IPS DF 6.9 (cell line): ENCODE measurements around the gene EFNA4.

Source experiments
- DNase-seq: peaks from one replicate; pipeline ENCODE4 v3.0.0-alpha.2; 2013; ENCODE audit warnings: low read depth, low spot score
- H3K27ac ChIP-seq: one replicate; pipeline ENCODE4 v1.5.1; 2013; ENCODE audit warnings: low read length, control low read depth
- H3K27me3 ChIP-seq: 2 replicates; pipeline ENCODE4 v1.6.1; 2013; ENCODE audit warnings: mild to moderate bottlenecking, low read length; ENCODE audit not compliant: control insufficient read depth, insufficient read depth
- H3K36me3 ChIP-seq: 2 replicates; pipeline ENCODE4 v1.6.1; 2013; ENCODE audit warnings: low read length; ENCODE audit not compliant: control insufficient read depth, insufficient read depth
- H3K4me1 ChIP-seq: 2 replicates; pipeline ENCODE4 v1.6.1; 2013; ENCODE audit warnings: low read length; ENCODE audit not compliant: control insufficient read depth, insufficient read depth
- H3K4me3 ChIP-seq: 2 replicates; pipeline ENCODE4 v1.5.1; 2013; ENCODE audit warnings: mild to moderate bottlenecking, low read length
- H3K9me3 ChIP-seq: 2 replicates; pipeline ENCODE4 v1.6.1; 2013; ENCODE audit warnings: low read length, inconsistent platforms; ENCODE audit not compliant: control insufficient read depth, insufficient read depth
- WGBS: extraction: QIAGEN DNeasy Blood & Tissue Kit; methylation state at CpG from one replicate; pipeline ENCODE4 v1.1.7; 2013; ENCODE audit warnings: mixed read lengths, missing lambda C conversion rate; ENCODE audit not compliant: insufficient read length, insufficient coverage; 5-methylcytosine and 5-hydroxymethylcytosine counted together

The EFNA4 gene

GRCh38 chr1:155063550-155064110, at the start of gene EFNA4:
Gene EFNA4 (plus strand): TSS chr1:155063740. CDS start chr1:155063824, 84 bp downstream.
- Histone ChIP-seq H3K27ac (no peak within 1 kb of the TSS), H3K9me3 (no peaks in the 10 kb centered on the region), H3K27me3 (no peaks in the 10 kb centered on the region), H3K4me3 (peak within 1 kb of the TSS; percentile 97), H3K36me3 (peaks cover 4% of the 10 kb centered on the region; the same call in 1 of the 2 replicates), H3K4me1 (peaks cover 5% of the 10 kb centered on the region)
- no CpG with 5 or more reads among the region's 57 CpGs for WGBS
- no peak for DNase-seq

GRCh38 chr1:155014709-155015508, 48.6 kb upstream of the EFNA4 start:
- peaks cover 5% of the 10 kb centered on the region for H3K4me1 ChIP-seq
- peaks cover 9% of the 10 kb centered on the region; the same call in 1 of the 2 replicates for H3K36me3 ChIP-seq
- no peak overlapping the region for H3K27ac ChIP-seq
- no peak for DNase-seq
- H3K4me3 ChIP-seq = no peak overlapping the region
- no peaks in the 10 kb centered on the region for H3K9me3 ChIP-seq
- H3K27me3 ChIP-seq = no peaks in the 10 kb centered on the region
- WGBS = no CpG with 5 or more reads among the region's 31 CpGs

- Histone ChIP-seq H3K27ac (no peak overlapping the region), H3K4me3 (no peak overlapping the region), H3K36me3 (peaks cover 9% of the 10 kb centered on the region; the same call in 1 of the 2 replicates), H3K4me1 (peaks cover 4% of the 10 kb centered on the region), H3K27me3 (no peaks in the 10 kb centered on the region), H3K9me3 (no peaks in the 10 kb centered on the region)
- no peak for DNase-seq
- WGBS = no CpG with 5 or more reads among the region's 16 CpGs
These were observed 47.9 kb upstream of the EFNA4 start for GRCh38 chr1:155015527-155016230.

- Histone ChIP-seq H3K27me3 (no peaks in the 10 kb centered on the region), H3K4me3 (no peak overlapping the region), H3K27ac (no peak overlapping the region)
These were observed 47.2 kb upstream of the EFNA4 start for GRCh38 chr1:155016231-155016831.

GRCh38 chr1:155017041-155017945, 46.2 kb upstream of the EFNA4 start:
- H3K36me3 ChIP-seq = peaks cover 9% of the 10 kb centered on the region; the same call in 1 of the 2 replicates
- no peaks in the 10 kb centered on the region for H3K9me3 ChIP-seq
- peaks cover 2% of the 10 kb centered on the region for H3K4me1 ChIP-seq
- no CpG with 5 or more reads among the region's 49 CpGs for WGBS
- H3K4me3 ChIP-seq = peak overlapping the region; percentile 53; the same call in 1 of the 2 replicates
- no peaks in the 10 kb centered on the region for H3K27me3 ChIP-seq
- H3K27ac ChIP-seq = no peak overlapping the region
- peak; percentile 77 for DNase-seq

More at GRCh38 chr1:155016231-155016831, 47.2 kb upstream of the EFNA4 start:
- no peak for DNase-seq
- no CpG with 5 or more reads among the region's 26 CpGs for WGBS
- Histone ChIP-seq H3K9me3 (no peaks in the 10 kb centered on the region), H3K4me1 (peaks cover 4% of the 10 kb centered on the region), H3K36me3 (peaks cover 9% of the 10 kb centered on the region; the same call in 1 of the 2 replicates)

- Histone ChIP-seq H3K36me3 (peaks cover 9% of the 10 kb centered on the region; the same call in 1 of the 2 replicates), H3K4me3 (no peak overlapping the region; the same call in 1 of the 2 replicates), H3K9me3 (no peaks in the 10 kb centered on the region), H3K27me3 (no peaks in the 10 kb centered on the region), H3K27ac (no peak overlapping the region), H3K4me1 (peaks cover 2% of the 10 kb centered on the region)
- WGBS = no CpG with 5 or more reads among the region's 6 CpGs
- no peak for DNase-seq
These were observed 45.6 kb upstream of the EFNA4 start for GRCh38 chr1:155017946-155018316.

- WGBS = no CpG with 5 or more reads among the region's 8 CpGs
- Histone ChIP-seq H3K27me3 (no peaks in the 10 kb centered on the region), H3K27ac (no peak overlapping the region)
These were observed 44.8 kb upstream of the EFNA4 start for GRCh38 chr1:155018617-155019348.

GRCh38 chr1:155019377-155020245, 43.9 kb upstream of the EFNA4 start:
- H3K27me3 ChIP-seq = no peaks in the 10 kb centered on the region
- H3K4me3 ChIP-seq = no peak overlapping the region
- WGBS = no CpG with 5 or more reads among the region's 11 CpGs
- no peak for DNase-seq
- no peak overlapping the region for H3K27ac ChIP-seq
- H3K4me1 ChIP-seq = peaks cover 2% of the 10 kb centered on the region
- no peaks in the 10 kb centered on the region for H3K9me3 ChIP-seq
- peaks cover 8% of the 10 kb centered on the region; the same call in 1 of the 2 replicates for H3K36me3 ChIP-seq

More at GRCh38 chr1:155018617-155019348, 44.8 kb upstream of the EFNA4 start:
- H3K9me3 ChIP-seq = no peaks in the 10 kb centered on the region
- peaks cover 9% of the 10 kb centered on the region; the same call in 1 of the 2 replicates for H3K36me3 ChIP-seq
- no peak overlapping the region for H3K4me3 ChIP-seq
- DNase-seq = no peak
- H3K4me1 ChIP-seq = peaks cover 2% of the 10 kb centered on the region
